ENCODE data around the gene RMND5B.
"Not testable (repeated sequence)": the region's sequence is repeated elsewhere in the genome, so short reads cannot be mapped to it uniquely, and the experiment has no call there.

DNA sequence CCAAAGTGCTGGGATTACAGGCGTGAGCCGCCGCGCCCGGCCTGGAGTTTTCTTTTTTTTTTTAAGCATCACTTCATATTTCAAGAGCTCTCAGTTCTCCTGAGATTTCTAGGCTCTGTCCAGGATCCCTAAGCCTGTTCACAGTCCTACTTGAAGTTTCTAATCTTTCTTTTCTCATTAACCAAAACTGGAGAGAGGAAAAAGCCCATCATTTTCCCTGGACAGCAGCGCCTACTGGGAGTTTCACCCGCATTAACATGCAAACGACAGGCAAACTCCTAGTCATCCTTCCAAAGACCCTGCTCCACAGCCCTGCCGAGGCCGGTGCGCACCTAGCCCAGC, 609 bp upstream of the RMND5B start:
- TF ChIP-seq, protein P1, sequence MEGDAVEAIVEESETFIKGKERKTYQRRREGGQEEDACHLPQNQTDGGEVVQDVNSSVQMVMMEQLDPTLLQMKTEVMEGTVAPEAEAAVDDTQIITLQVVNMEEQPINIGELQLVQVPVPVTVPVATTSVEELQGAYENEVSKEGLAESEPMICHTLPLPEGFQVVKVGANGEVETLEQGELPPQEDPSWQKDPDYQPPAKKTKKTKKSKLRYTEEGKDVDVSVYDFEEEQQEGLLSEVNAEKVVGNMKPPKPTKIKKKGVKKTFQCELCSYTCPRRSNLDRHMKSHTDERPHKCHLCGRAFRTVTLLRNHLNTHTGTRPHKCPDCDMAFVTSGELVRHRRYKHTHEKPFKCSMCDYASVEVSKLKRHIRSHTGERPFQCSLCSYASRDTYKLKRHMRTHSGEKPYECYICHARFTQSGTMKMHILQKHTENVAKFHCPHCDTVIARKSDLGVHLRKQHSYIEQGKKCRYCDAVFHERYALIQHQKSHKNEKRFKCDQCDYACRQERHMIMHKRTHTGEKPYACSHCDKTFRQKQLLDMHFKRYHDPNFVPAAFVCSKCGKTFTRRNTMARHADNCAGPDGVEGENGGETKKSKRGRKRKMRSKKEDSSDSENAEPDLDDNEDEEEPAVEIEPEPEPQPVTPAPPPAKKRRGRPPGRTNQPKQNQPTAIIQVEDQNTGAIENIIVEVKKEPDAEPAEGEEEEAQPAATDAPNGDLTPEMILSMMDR (CRISPR knock-in tag; IDR thresholded peaks at IDR 0.05): not testable (repeated sequence)
- TF ChIP-seq, protein P2, sequence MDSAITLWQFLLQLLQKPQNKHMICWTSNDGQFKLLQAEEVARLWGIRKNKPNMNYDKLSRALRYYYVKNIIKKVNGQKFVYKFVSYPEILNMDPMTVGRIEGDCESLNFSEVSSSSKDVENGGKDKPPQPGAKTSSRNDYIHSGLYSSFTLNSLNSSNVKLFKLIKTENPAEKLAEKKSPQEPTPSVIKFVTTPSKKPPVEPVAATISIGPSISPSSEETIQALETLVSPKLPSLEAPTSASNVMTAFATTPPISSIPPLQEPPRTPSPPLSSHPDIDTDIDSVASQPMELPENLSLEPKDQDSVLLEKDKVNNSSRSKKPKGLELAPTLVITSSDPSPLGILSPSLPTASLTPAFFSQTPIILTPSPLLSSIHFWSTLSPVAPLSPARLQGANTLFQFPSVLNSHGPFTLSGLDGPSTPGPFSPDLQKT (CRISPR knock-in tag; IDR thresholded peaks at IDR 0.05; ENCODE audit: borderline replicate concordance): not testable (repeated sequence)
- TF ChIP-seq, protein P3, sequence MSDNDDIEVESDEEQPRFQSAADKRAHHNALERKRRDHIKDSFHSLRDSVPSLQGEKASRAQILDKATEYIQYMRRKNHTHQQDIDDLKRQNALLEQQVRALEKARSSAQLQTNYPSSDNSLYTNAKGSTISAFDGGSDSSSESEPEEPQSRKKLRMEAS (IDR thresholded peaks at IDR 0.05): not testable (repeated sequence)
- TF ChIP-seq KAT2B (IDR thresholded peaks at IDR 0.05; ENCODE audit: borderline replicate concordance, low read depth, low read length); MYC (CRISPR knock-in tag; IDR thresholded peaks at IDR 0.05; ENCODE audit: borderline replicate concordance); SPEN (CRISPR knock-in tag; IDR thresholded peaks at IDR 0.05; ENCODE audit: low read depth); FOSL2 (CRISPR knock-in tag; IDR thresholded peaks at IDR 0.05); SNAPC2 (CRISPR knock-in tag; IDR thresholded peaks at IDR 0.05): not testable (repeated sequence)
- TF ChIP-seq, protein P4, sequence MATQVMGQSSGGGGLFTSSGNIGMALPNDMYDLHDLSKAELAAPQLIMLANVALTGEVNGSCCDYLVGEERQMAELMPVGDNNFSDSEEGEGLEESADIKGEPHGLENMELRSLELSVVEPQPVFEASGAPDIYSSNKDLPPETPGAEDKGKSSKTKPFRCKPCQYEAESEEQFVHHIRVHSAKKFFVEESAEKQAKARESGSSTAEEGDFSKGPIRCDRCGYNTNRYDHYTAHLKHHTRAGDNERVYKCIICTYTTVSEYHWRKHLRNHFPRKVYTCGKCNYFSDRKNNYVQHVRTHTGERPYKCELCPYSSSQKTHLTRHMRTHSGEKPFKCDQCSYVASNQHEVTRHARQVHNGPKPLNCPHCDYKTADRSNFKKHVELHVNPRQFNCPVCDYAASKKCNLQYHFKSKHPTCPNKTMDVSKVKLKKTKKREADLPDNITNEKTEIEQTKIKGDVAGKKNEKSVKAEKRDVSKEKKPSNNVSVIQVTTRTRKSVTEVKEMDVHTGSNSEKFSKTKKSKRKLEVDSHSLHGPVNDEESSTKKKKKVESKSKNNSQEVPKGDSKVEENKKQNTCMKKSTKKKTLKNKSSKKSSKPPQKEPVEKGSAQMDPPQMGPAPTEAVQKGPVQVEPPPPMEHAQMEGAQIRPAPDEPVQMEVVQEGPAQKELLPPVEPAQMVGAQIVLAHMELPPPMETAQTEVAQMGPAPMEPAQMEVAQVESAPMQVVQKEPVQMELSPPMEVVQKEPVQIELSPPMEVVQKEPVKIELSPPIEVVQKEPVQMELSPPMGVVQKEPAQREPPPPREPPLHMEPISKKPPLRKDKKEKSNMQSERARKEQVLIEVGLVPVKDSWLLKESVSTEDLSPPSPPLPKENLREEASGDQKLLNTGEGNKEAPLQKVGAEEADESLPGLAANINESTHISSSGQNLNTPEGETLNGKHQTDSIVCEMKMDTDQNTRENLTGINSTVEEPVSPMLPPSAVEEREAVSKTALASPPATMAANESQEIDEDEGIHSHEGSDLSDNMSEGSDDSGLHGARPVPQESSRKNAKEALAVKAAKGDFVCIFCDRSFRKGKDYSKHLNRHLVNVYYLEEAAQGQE (IDR thresholded peaks at IDR 0.05; ENCODE audit: borderline replicate concordance in 1 of 2, low read depth in 1 of 2, low read length in 2 of 2): not testable (repeated sequence)
- TF ChIP-seq, protein P5, sequence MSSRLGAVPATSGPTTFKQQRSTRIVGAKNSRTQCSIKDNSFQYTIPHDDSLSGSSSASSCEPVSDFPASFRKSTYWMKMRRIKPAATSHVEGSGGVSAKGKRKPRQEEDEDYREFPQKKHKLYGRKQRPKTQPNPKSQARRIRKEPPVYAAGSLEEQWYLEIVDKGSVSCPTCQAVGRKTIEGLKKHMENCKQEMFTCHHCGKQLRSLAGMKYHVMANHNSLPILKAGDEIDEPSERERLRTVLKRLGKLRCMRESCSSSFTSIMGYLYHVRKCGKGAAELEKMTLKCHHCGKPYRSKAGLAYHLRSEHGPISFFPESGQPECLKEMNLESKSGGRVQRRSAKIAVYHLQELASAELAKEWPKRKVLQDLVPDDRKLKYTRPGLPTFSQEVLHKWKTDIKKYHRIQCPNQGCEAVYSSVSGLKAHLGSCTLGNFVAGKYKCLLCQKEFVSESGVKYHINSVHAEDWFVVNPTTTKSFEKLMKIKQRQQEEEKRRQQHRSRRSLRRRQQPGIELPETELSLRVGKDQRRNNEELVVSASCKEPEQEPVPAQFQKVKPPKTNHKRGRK (CRISPR knock-in tag; IDR thresholded peaks at IDR 0.05): not testable (repeated sequence)

Measured in HepG2 (cell line).